IMR-90 (cell line): ENCODE results near the gene TEKT1.

Experiments used
- BHLHE40 ChIP-seq: fragments of 150-350 bp; IDR thresholded peaks from 2 replicates; pipeline ENCODE4 v1.6.1; 2016; ENCODE audit warnings: mild to moderate bottlenecking, low read depth, low read length
- CEBPB ChIP-seq: IDR thresholded peaks from 2 replicates; pipeline ENCODE4 v1.6.1; 2012; ENCODE audit warnings: low read depth, low read length, improper control_type of control experiment
- CHD1 ChIP-seq: IDR thresholded peaks from 2 replicates; pipeline ENCODE4 v1.6.1; 2012; ENCODE audit warnings: low read depth, low read length, improper control_type of control experiment
- ELK1 ChIP-seq: fragments of 150-350 bp; IDR thresholded peaks from 2 replicates; pipeline ENCODE4 v1.6.1; 2016; ENCODE audit warnings: low read depth, mild to moderate bottlenecking, low read length, moderate library complexity, borderline replicate concordance
- MAZ ChIP-seq: IDR thresholded peaks from 2 replicates; pipeline ENCODE4 v1.6.1; 2012; ENCODE audit warnings: low read depth, mild to moderate bottlenecking, low read length, improper control_type of control experiment, moderate library complexity, borderline replicate concordance
- MXI1 ChIP-seq: IDR thresholded peaks from 2 replicates; pipeline ENCODE4 v1.6.1; 2012; ENCODE audit warnings: low read depth, mild to moderate bottlenecking, low read length, moderate library complexity, borderline replicate concordance
- POLR2A ChIP-seq: IDR thresholded peaks from 2 replicates; pipeline ENCODE4 v1.6.1; 2012; ENCODE audit warnings: mild to moderate bottlenecking, low read depth, low read length
- RAD21 ChIP-seq: IDR thresholded peaks from 2 replicates; pipeline ENCODE4 v1.6.1; 2012; ENCODE audit warnings: low read length, improper control_type of control experiment
- RFX5 ChIP-seq: IDR thresholded peaks from 2 replicates; pipeline ENCODE4 v1.8.0; 2012; ENCODE audit warnings: low read depth, mild to moderate bottlenecking, low read length, moderate library complexity
- SMC3 ChIP-seq: fragments of 150-350 bp; IDR thresholded peaks from 2 replicates; pipeline ENCODE4 v1.6.1; 2016; ENCODE audit warnings: low read depth, mild to moderate bottlenecking, antibody characterized with exemption, low read length, moderate library complexity
- TF ChIP-seq, protein P1 (sequence below): conservative IDR thresholded peaks from 2 replicates; pipeline ENCODE4 v1.5.1; 2012; ENCODE audit warnings: mild to moderate bottlenecking, low read depth, low read length, improper control_type of control experiment
- TF ChIP-seq, protein P2 (sequence below): fragments of 150-350 bp; IDR thresholded peaks from 2 replicates; pipeline ENCODE4 v1.6.1; 2017; ENCODE audit warnings: mild to moderate bottlenecking, antibody characterized with exemption, low read length, low read depth

DNA sequence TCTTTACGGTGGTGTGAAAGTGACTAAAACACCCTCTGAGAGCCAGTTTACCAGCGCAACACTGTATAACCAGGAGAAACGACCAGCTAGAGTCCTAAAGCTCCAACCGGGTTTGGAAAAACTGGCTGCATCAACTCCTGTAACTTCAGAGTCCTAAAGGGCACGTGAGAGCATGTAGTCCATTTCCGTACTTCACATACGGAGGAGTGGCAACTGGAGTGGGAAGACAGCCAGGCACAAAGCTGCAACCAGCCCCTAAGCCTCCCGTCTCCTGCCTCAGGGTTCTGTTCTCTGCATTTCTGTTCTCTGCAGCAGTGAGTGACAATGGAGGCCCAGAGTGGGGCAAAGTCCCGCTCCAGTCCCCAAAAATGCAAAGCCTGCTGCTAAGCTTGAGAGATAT lies 19.2 kb downstream of the TEKT1 start:
- TF ChIP-seq, protein P1, sequence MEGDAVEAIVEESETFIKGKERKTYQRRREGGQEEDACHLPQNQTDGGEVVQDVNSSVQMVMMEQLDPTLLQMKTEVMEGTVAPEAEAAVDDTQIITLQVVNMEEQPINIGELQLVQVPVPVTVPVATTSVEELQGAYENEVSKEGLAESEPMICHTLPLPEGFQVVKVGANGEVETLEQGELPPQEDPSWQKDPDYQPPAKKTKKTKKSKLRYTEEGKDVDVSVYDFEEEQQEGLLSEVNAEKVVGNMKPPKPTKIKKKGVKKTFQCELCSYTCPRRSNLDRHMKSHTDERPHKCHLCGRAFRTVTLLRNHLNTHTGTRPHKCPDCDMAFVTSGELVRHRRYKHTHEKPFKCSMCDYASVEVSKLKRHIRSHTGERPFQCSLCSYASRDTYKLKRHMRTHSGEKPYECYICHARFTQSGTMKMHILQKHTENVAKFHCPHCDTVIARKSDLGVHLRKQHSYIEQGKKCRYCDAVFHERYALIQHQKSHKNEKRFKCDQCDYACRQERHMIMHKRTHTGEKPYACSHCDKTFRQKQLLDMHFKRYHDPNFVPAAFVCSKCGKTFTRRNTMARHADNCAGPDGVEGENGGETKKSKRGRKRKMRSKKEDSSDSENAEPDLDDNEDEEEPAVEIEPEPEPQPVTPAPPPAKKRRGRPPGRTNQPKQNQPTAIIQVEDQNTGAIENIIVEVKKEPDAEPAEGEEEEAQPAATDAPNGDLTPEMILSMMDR = no peak
- no peak for TF ChIP-seq MXI1
- no peak for TF ChIP-seq POLR2A
- TF ChIP-seq SMC3 = no peak
- TF ChIP-seq, protein P2, sequence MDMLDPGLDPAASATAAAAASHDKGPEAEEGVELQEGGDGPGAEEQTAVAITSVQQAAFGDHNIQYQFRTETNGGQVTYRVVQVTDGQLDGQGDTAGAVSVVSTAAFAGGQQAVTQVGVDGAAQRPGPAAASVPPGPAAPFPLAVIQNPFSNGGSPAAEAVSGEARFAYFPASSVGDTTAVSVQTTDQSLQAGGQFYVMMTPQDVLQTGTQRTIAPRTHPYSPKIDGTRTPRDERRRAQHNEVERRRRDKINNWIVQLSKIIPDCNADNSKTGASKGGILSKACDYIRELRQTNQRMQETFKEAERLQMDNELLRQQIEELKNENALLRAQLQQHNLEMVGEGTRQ = no peak
- TF ChIP-seq ELK1 = no peak
- no peak for TF ChIP-seq MAZ
- TF ChIP-seq CEBPB = no peak
- no peak for TF ChIP-seq BHLHE40
- TF ChIP-seq RAD21 = no peak
- no peak for TF ChIP-seq RFX5
- no peak for TF ChIP-seq CHD1
